ENCODE results near the gene DROSHA.

The DROSHA gene

GRCh38 chr5:31413030-31413812 lies 118.7 kb downstream of the DROSHA start:
- ChIA-PET CTCF (no interaction called here), POLR2A (no interaction called here)
- TF ChIP-seq, protein P1, sequence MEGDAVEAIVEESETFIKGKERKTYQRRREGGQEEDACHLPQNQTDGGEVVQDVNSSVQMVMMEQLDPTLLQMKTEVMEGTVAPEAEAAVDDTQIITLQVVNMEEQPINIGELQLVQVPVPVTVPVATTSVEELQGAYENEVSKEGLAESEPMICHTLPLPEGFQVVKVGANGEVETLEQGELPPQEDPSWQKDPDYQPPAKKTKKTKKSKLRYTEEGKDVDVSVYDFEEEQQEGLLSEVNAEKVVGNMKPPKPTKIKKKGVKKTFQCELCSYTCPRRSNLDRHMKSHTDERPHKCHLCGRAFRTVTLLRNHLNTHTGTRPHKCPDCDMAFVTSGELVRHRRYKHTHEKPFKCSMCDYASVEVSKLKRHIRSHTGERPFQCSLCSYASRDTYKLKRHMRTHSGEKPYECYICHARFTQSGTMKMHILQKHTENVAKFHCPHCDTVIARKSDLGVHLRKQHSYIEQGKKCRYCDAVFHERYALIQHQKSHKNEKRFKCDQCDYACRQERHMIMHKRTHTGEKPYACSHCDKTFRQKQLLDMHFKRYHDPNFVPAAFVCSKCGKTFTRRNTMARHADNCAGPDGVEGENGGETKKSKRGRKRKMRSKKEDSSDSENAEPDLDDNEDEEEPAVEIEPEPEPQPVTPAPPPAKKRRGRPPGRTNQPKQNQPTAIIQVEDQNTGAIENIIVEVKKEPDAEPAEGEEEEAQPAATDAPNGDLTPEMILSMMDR (IDR thresholded peaks at IDR 0.05; ENCODE audit: control extremely low read depth, extremely low read depth, low read depth, missing control alignments): no peak
- DNase-seq (ENCODE audit: extremely low spot score): no peak

DNA sequence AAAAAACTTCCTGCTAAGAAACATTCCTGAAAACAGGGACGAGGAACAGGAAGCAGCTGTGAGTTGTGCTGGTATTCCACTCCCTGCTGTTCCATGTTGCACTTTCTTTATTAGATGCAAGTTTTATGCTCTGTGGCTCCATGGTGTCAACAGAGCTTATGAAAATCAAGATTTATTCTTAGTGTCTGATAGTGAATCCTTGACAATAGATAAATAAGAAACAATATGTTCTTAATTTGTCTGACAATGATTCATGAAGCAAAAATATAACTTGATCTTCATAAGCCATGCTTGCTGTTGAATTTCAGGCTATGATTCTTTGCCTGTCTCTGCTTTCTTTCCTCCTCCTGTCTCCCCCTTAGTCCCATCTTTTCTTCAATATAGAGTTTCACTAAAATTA lies 119.6 kb downstream of the DROSHA start:
- TF ChIP-seq, protein P1 (IDR thresholded peaks at IDR 0.05; ENCODE audit: control extremely low read depth, extremely low read depth, low read depth, missing control alignments): no peak
- no peak for DNase-seq (ENCODE audit: extremely low spot score)
- ChIA-PET CTCF (interaction anchor here (1.1 to 1.6 kb wide), 3 partner anchors 8 to 14 kb away, joined by 3 to 5 read pairs (median 3); no protein-coding TSS in a partner anchor), POLR2A (no interaction called here)

GRCh38 chr5:31410089-31410488 lies 121.8 kb downstream of the DROSHA start:
- ChIA-PET POLR2A (no interaction called here), CTCF (interaction anchor here (1.2 to 1.5 kb wide), 2 partner anchors 9 to 16 kb away, joined by 3 to 5 read pairs; no protein-coding TSS in a partner anchor)
- TF ChIP-seq, protein P1 (IDR thresholded peaks at IDR 0.05; ENCODE audit: control extremely low read depth, extremely low read depth, low read depth, missing control alignments): no peak
- no peak for DNase-seq (ENCODE audit: extremely low spot score)

GRCh38 chr5:31408814-31409213 lies 123.1 kb downstream of the DROSHA start:
- TF ChIP-seq, protein P1 (IDR thresholded peaks at IDR 0.05; ENCODE audit: control extremely low read depth, extremely low read depth, low read depth, missing control alignments): no peak
- CTCF ChIA-PET: interaction anchor here (1.2 to 1.3 kb wide), 2 partner anchors 8 to 10 kb away, joined by 3 to 4 read pairs; no protein-coding TSS in a partner anchor
- POLR2A ChIA-PET: no interaction called here
- DNase-seq (ENCODE audit: extremely low spot score): no peak

- ChIA-PET CTCF (interaction anchor here (1.8 kb wide), 1 partner anchor 11 kb away, joined by 4 read pairs; no protein-coding TSS in a partner anchor), POLR2A (no interaction called here)
- TF ChIP-seq, protein P1 (IDR thresholded peaks at IDR 0.05; ENCODE audit: control extremely low read depth, extremely low read depth, low read depth, missing control alignments): no peak
- no peak for DNase-seq (ENCODE audit: extremely low spot score)
These were observed 123.8 kb downstream of the DROSHA start for GRCh38 chr5:31407921-31408693.

GRCh38 chr5:31404325-31404724 lies 127.6 kb downstream of the DROSHA start:
- ChIA-PET CTCF (interaction anchor here (1.1 kb wide), 1 partner anchor 11 kb away, joined by 3 read pairs; no protein-coding TSS in a partner anchor), POLR2A (no interaction called here)
- DNase-seq (ENCODE audit: extremely low spot score): no peak
- TF ChIP-seq, protein P1 (IDR thresholded peaks at IDR 0.05; ENCODE audit: control extremely low read depth, extremely low read depth, low read depth, missing control alignments): no peak
